Measurements from ENCODE around the gene YBX3.
"Not testable (repeated sequence)": the region's sequence is repeated elsewhere in the genome, so short reads cannot be mapped to it uniquely, and the experiment has no call there.

YBX3 gene

GRCh38 chr12:10722905-10723746, at the start of gene YBX3:
Gene YBX3 (minus strand): TSS chr12:10723323. CDS start chr12:10723111, 212 bp downstream.
- DNase-seq (ENCODE audit: insufficient read length, low spot score) (peak; percentile 69), FAIRE-seq (no peak)

- FAIRE-seq (no peak), DNase-seq (ENCODE audit: insufficient read length, low spot score) (no peak)
These were observed 48.1 kb upstream of the YBX3 start for GRCh38 chr12:10771132-10771733.

DNA sequence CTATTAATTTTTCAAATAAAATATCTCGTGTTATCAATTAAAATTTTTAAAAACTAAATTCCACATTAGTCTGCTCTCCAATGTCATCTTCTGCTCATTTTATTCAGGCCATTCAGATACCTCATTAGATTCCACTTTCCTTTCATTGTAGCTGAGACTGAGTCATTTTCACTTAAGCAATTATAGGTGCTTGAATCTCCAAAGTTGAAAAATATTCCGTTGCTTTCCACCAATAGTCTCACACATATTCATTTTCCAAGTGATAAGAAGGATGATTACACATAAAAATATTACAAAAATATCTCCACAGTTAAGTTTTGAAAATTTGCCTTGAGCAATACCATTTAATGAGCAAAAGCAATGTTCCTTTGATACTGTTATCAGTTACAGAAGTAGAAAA, 36.5 kb upstream of the YBX3 start:
- no peak for DNase-seq (ENCODE audit: insufficient read length, low spot score)
- no peak for FAIRE-seq

- DNase-seq (ENCODE audit: insufficient read length, low spot score) (no peak), FAIRE-seq (no peak)
These were observed 33.1 kb upstream of the YBX3 start for GRCh38 chr12:10756194-10756593.

DNA sequence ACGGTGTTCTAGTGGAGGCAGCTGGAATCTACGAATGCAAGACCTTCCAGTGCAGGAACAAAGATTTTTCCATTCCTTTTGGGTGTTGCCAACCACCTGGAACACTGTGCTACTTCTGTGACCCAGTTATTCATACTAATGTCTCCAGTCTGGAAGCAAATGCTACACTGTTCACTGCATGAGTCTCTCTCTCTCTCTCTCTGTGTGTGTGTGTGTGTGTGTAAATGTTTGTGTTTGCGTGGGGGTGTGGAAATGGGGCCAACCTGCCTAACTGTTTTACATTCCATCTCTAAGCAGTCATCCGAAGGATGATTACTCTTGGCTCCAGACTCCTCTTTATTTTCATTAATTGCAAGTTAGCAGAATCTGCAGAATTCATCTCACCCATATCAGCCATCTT, 29.9 kb upstream of the YBX3 start:
- DNase-seq (ENCODE audit: insufficient read length, low spot score) (no peak), FAIRE-seq (no peak)

- FAIRE-seq (no peak), DNase-seq (ENCODE audit: insufficient read length, low spot score) (no peak)
These were observed 27.2 kb upstream of the YBX3 start for GRCh38 chr12:10750385-10750727.

- FAIRE-seq (peak; percentile 96), DNase-seq (ENCODE audit: insufficient read length, low spot score) (peak; percentile 50)
These were observed 26.7 kb upstream of the YBX3 start for GRCh38 chr12:10749700-10750384.

DNA sequence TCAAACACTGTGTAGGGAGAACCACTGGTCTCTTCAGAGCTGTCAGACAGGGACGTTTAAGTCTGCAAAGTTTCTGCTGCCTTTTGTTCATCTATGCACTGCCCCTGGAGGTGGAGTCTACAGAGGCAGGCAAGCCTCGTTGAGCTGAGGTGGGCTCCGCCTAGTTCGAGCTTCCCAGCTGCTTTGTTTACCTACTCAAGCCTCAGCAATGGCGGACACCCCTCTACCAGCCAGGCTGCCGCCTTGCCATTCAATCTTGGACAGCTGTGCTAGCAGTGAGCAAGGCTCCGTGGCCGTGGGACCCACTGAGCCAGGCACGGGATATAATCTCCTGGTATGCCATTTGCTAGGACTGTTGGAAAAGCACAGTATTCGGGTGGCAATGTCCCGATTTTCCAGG, 24.6 kb upstream of the YBX3 start:
- FAIRE-seq, result no peak

GRCh38 chr12:10743420-10743819, 20.3 kb upstream of the YBX3 start:
- not testable (repeated sequence) for DNase-seq (ENCODE audit: insufficient read length, low spot score); FAIRE-seq

More for the DNA sequence above, 24.6 kb upstream of the YBX3 start:
- DNase-seq (ENCODE audit: insufficient read length, low spot score), result no peak

DNA sequence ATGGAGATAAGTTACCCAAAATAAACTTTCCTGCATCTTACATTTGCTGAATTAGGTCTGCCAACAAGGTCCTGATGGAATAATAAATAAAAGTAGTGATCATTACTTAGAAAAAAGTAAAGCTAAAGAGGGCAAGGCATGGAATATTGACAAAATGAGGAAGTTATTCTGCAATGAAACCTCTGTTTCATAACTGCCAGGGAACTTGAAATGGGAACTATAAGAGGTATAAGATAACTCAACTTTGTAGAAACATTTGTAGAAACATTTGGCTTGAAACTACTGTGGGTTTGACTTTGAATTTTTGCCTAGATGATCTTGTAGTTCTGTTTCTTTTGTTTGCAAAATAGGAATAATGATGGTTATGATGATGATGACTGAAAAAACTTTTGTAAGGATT, 18.7 kb upstream of the YBX3 start:
- DNase-seq (ENCODE audit: insufficient read length, low spot score) (no peak), FAIRE-seq (no peak)

DNA sequence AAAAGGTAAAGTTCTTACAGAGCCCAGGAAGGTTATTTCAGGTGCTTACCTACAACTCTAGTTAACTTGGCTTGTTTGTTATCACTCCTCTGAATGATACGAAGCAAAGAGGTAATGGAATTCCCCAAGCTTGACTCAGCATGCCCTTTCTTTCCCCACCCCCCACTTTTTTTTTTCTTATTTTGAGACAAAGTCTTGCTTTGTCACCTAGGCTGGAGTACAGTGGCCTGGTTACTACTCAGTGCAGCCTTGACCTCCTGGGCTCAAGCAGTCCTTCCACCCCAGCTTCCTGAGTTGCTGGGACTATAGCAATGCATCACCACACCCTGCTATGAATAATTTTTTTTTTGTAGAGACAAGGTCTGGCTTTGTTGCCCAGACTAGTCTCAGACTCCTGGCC, 17.1 kb upstream of the YBX3 start:
- FAIRE-seq (no peak), DNase-seq (ENCODE audit: insufficient read length, low spot score) (no peak)

DNA sequence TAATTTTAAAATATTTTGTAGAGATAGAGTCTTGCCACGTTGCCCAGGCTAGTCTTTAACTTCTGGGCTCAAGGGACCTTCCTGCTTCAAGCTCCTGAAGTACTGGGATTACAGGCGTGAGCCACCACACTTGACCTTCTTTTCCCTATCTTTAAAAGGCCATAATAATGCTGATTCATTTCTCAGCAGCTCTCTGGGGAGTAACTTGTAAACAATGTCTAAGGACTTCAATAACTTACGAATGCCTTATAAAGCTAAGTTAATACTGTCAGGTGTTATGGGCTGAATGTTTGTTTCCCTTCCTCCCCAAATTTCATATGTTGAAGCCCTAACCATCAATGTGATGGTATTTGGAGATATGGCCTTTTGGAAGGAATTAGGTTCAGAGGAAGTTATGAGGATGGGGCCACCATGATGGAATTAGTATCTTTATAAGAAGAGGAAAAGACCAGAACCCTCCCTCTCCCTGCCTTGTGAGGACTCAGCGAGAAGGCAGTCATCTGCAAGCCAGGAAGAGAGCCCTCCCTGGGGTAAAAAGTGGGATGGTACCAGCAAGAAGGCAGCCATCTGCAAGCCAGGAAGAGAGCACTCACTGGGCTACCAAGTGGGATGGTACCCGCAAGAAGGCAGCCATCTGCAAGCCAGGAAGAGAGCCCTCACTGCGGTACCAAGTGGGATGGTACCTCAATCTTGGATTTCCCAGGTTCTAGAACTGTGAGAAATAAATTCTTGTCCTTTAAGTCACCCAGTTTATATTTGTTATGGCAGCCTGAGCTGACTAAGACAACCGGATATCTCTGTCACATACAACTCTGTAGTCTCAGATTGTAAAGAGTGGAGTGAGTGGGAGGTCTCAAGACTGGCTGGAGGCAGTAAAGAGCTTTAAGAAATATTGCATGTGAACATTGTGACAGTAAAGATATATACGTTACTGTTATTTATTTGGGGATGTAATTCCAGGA, 16.3 kb upstream of the YBX3 start:
- FAIRE-seq, result no peak
- no peak for DNase-seq (ENCODE audit: insufficient read length, low spot score)

GRCh38 chr12:10737249-10737648, 14.1 kb upstream of the YBX3 start:
- DNase-seq (ENCODE audit: insufficient read length, low spot score), result no peak
- no peak for FAIRE-seq

DNA sequence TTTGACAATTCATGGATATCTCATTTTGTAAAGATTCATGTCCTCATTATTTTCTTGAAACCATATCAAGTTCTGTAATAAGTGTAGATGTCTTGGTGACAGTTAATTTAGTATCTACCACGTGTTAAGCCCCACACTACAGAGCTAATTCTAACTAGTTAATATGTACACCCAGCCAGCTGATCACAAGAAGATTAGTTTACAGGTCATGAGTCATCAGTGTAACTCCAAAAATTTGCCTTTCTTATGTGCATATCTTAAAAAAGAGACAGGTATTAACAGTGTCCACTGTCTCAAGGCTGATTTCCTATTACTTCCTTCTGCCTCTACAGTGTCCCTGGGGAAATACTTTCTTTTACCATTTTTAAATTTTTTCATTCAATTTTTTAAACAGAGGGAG, 13.3 kb upstream of the YBX3 start:
- no peak for FAIRE-seq
- DNase-seq (ENCODE audit: insufficient read length, low spot score), result no peak

- no peak for DNase-seq (ENCODE audit: insufficient read length, low spot score)
- FAIRE-seq, result no peak
These were observed 12.3 kb upstream of the YBX3 start for GRCh38 chr12:10735428-10735827.

DNA sequence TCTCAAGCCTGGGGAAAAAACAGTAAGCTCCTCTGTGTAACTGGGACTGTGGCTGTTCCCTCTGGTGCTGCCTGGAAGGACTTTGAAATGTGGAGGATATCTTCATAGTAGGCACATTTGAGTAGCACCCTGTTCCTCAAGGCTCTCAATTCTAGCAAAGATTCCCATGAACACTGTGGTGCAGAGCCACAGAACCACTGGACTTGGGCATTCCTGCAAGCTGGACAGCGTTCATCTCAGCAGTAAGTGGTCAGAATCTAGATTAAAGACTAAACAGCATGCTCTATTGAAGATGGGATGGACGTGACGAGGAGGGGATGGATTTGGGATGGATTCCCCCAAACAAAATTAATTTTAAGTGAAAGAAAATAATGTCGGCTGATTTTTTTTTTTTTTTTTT, 9.4 kb upstream of the YBX3 start:
- FAIRE-seq, result no peak
- no peak for DNase-seq (ENCODE audit: insufficient read length, low spot score)

DNA sequence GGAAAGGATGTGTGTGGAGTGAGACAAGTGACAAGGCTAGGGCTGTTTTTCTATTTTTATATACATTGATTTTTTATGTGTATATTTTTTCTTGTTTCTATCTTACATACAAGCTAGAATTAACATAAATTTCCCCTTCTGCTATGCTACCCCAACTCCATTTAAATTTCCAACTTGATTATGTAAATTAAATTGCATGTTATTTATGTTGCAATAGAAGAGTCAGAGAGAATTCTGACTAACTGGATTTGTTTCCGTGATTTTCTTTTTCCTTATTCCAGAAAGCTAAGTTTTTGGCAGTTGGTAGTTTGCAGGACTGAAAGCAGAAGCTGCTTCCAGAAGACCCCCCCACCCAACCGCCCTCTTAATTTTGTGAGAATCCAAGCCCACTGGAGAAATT, 8.9 kb upstream of the YBX3 start:
- no peak for DNase-seq (ENCODE audit: insufficient read length, low spot score)
- FAIRE-seq, result no peak

- FAIRE-seq, result no peak
- DNase-seq (ENCODE audit: insufficient read length, low spot score), result no peak
These were observed 7.4 kb upstream of the YBX3 start for GRCh38 chr12:10730559-10730958.

DNA sequence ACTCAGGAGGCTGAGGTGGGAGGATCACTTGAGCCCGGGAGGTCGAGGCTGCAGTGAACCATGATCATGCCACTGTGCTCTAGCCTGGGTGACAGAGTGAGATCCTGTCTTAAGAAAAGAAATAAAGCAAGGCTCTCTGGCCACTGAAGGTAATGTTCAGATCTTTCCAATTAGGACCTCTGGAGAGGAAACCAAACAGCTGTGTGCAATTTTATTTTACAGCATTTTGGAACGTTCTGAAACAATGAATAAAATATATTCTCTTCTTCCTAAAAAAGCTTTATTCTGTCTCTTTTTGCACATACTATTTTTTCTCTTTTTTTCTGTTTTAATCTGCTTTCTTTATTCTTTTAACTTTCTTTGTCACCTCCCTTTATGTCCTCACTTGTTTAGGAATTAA, 5.0 kb upstream of the YBX3 start:
- FAIRE-seq (no peak), DNase-seq (ENCODE audit: insufficient read length, low spot score) (no peak)

DNA sequence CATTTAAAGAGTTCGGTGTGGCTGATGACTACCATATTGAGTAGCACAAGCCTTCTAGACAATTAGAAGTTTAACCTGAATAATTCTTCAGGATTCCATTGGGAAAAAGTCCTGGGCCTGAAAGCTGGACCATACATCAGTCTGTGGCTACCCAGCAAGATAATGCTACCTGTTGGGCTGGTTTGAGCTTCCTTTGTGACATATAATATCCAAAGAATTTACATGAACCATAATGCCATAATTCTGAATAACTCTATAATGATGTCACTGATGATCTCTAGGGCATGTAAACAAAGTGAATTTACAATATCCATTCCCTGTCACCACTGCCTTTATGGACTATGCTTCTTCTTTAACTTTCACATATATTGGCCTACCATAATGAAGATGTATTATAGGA, 3.8 kb upstream of the YBX3 start:
- FAIRE-seq, result no peak
- DNase-seq (ENCODE audit: insufficient read length, low spot score), result no peak

GRCh38 chr12:10725003-10725402, 1.9 kb upstream of the YBX3 start:
- no peak for DNase-seq (ENCODE audit: insufficient read length, low spot score)
- FAIRE-seq, result no peak
